Nucleus accumbens (tissue), 56 donors: Measurements from ENCODE around the gene NANOS2.

Experiments
- DNase-seq, 56 donors: peaks; one replicate each; lab custom pipeline; 2025; lab: John Stamatoyannopoulos, UW

The NANOS2 gene

GRCh38 chr19:45913874-45914830 is at the start of gene NANOS2:
Gene NANOS2 (minus strand): TSS chr19:45914778. CDS start chr19:45914693, 85 bp downstream.
- peak in 5 of 56 donors; percentile 2 to 20 (median 13) for DNase-seq

- no peak for DNase-seq
Observed at GRCh38 chr19:45962021-45962420, 47.4 kb upstream of the NANOS2 start.

GRCh38 chr19:45960595-45961235 is 46.1 kb upstream of the NANOS2 start:
- DNase-seq: peak in 4 of 56 donors; percentile 8 to 35 (median 14)

- DNase-seq: peak in 2 of 56 donors; percentile 20 to 24
Observed at GRCh38 chr19:45959517-45960025, 45.0 kb upstream of the NANOS2 start.

GRCh38 chr19:45958769-45959516 is 44.4 kb upstream of the NANOS2 start:
- DNase-seq: no peak

- no peak for DNase-seq
Observed at GRCh38 chr19:45958320-45958719, 43.7 kb upstream of the NANOS2 start.

GRCh38 chr19:45955905-45956608 is 41.5 kb upstream of the NANOS2 start:
- DNase-seq: peak in 52 of 56 donors; percentile 32 to 94 (median 76)

GRCh38 chr19:45954156-45954555 is 39.6 kb upstream of the NANOS2 start:
- peak in 24 of 56 donors; percentile 6 to 68 (median 20) for DNase-seq

- DNase-seq: no peak
Observed at GRCh38 chr19:45953676-45954075, 39.1 kb upstream of the NANOS2 start.

GRCh38 chr19:45952686-45953505 is 38.3 kb upstream of the NANOS2 start:
- DNase-seq: peak in 30 of 56 donors; percentile 5 to 80 (median 32)

GRCh38 chr19:45952341-45952685 is 37.7 kb upstream of the NANOS2 start:
- no peak for DNase-seq

GRCh38 chr19:45947926-45948325 is 33.3 kb upstream of the NANOS2 start:
- no peak for DNase-seq

- no peak for DNase-seq
Observed at GRCh38 chr19:45940515-45940805, 25.9 kb upstream of the NANOS2 start.

- DNase-seq: no peak
Observed at GRCh38 chr19:45939792-45940514, 25.4 kb upstream of the NANOS2 start.

GRCh38 chr19:45938733-45939319 is 24.2 kb upstream of the NANOS2 start:
- DNase-seq: no peak

- DNase-seq: peak in 1 of 56 donors; percentile 25
Observed at GRCh38 chr19:45935267-45935666, 20.7 kb upstream of the NANOS2 start.

- DNase-seq: no peak
Observed at GRCh38 chr19:45934551-45935230, 20.1 kb upstream of the NANOS2 start.

GRCh38 chr19:45933759-45934158 is 19.2 kb upstream of the NANOS2 start:
- no peak for DNase-seq
